NCI-H1417 (cell line): ENCODE data around the gene RXRA.
A peak's percentile ranks its signal among the peaks of the same experiment; 100 is the strongest.

Experiments
- DNase-seq, 3 experiments: peaks; one replicate each; lab custom pipeline; 2025; lab: John Stamatoyannopoulos, UW

RXRA gene

DNA sequence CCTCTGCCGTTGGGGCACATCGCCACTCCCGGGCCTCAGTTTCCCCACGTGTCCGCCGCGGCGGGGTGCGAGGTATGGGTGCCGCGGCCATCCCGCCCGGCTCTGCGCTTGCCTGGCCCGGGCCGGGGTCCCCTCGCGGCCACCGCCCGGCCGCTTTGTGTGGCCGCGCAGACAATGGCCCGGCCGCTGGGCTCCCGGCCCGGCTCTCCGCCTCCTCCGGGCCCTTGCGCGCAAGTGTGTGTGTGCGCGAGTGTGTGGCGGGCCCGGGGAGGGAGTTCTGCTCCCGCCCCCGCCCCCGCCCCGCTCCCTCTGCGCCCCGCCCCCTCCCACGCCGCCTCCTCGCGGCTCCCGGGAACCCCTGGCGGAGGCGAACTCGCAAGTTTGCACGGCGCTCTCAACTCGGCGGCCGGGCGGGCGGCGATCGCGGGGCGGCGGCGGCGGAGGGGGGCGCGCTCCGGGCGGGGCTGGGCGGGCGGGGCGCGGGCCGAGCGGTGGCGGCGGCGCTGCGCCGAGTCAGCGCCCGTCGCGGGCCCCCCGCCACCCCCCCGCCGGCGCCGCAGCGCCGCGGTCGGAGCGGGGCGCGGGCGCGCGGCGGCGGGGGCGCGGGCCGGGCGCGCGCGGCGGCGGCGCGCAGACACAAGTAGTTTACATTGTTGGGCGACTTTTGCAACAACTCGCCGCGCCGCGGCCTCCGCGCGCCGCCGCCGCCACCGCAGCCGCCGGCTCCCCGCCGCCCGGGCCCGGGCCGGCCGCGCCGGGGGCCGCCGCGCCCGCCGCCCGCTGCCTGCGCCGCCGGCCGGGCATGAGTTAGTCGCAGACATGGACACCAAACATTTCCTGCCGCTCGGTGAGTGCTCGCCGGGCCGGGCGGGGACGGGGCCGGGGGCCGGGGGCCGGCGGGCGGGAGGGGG lies at the start of gene RXRA:
TSS of gene RXRA (plus strand) at position 643 of the 911 bp plus-strand sequence. CDS start at position 820, 177 bp downstream.
- DNase-seq, result peak; percentile 18 to 79 (median 68)

DNA sequence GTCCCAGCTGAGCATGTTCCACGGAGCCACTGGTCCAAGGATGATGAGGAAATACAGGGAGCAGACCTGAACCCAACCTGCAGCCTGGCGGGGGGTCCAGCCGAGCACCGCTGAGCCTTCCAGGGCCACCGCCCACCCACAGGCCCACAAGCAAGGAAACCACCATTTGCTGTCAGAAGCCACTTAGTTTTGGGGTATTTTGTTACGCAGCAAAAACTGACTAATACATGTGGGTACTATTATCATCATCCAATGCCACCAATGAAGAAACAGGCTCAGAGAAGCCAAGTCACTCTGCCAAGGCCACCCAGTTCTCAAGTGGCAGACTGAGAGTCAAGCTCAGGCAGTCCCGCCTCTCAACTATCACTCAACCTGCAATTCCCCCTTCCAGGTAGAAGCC lies 48.0 kb upstream of the RXRA start:
- no peak for DNase-seq

DNA sequence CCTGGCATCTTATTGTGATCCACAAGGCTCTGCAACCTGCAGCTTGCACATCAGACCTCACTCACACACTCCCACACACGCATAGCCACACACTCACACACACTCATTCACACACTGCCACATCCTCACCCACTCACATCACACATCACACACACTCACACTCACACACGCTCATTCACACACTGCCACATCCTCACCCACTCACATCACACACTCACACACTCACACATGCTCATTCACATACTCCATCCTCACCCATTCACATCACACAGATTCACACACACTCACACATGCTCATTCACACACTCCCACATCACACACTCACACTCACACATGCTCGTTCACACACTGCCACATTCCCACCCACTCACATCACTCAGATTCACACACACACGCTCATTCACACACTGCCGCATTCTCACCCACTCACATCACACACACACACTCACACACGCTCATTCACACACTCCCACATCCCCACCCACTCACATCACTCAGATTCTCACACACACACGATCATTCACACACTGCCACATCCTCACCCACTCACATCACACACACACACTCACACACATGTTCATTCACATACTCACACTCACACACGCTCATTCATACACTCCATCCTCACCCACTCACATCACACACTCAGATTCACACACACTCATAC lies 47.1 kb upstream of the RXRA start:
- DNase-seq, result no peak

DNA sequence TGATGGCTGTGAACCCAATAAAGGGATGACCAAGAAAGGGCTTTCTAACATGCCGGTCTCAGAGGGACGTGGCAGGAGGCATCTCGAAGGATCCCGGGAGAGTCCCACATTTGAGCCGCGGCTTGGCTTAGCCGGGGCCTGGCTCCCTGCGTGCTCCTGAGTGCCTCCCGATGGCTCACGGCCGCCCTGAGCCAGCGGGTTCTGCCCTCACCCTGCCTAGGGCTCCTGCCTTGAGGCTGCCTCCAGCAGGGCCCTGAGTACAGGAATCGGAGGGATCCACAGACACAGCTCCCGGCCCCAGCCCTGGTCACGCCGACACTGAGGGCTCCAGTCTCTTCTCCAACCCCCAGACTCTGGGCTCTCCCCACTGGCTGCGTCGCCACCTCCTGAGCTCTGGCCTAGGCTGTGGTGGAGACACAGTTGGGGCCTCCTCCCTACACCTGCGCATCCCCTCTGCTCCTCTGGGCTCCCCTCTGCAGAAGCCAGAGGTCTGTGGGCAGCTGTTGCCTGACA lies 44.1 kb upstream of the RXRA start:
- DNase-seq, result no peak

- DNase-seq, result no peak
Observed at GRCh38 chr9:134283111-134283515, 43.1 kb upstream of the RXRA start.

GRCh38 chr9:134283692-134284265 lies 42.5 kb upstream of the RXRA start:
- DNase-seq, result no peak

DNA sequence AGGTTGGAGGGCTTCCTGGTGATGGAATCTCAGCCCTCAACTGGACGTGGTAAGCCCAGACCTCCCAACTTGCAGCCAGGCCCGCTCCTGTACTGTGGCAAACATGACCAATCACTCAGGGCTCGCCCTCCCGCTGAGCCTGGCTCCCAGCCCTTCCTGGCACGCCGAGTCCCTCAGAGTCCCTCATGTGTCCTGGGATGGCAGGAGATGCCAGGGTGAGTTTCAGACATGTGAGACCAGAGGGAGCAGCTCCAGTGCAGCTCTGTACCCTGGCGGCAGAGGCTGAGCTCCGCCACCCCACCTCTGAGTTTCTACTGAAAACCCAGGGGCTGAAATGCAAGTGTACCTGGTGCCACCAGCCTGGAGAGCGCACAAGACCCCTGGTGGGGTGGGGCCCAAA lies 42.0 kb upstream of the RXRA start:
- no peak for DNase-seq

GRCh38 chr9:134284741-134285140 lies 41.5 kb upstream of the RXRA start:
- no peak for DNase-seq

DNA sequence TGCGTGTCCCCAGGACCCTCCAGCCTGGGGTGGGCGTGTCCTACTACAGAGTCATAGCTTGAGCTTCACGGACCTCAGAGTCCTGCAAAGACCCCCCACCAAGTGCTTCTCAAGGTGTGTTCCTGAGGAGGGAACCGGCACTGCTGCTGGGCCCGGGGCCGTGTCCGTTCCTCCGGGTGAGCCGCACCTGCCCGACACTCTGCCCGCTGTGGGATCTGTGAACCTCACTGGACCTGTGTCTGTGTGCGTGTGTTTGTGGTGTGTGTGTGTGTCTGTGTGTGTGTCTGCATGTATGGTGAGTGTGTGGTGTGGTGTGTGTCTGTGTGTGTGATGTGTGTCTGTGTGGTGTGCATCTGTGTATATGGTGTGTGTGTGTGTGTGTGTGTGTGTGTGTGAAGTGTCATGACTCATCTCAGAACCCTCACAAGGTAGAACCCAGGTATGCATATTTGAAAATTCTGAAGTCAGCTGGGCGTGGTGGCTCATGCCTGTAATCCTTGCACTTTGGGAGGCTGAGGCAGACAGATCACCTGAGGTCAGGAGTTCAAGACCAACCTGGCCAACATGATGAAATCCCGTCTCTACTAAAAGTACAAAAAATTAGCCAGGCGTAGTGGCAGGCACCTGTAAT lies 40.9 kb upstream of the RXRA start:
- DNase-seq, result no peak

- DNase-seq, result peak in 1 of 3 experiments; percentile 26
Observed at GRCh38 chr9:134286471-134287245, 39.6 kb upstream of the RXRA start.

DNA sequence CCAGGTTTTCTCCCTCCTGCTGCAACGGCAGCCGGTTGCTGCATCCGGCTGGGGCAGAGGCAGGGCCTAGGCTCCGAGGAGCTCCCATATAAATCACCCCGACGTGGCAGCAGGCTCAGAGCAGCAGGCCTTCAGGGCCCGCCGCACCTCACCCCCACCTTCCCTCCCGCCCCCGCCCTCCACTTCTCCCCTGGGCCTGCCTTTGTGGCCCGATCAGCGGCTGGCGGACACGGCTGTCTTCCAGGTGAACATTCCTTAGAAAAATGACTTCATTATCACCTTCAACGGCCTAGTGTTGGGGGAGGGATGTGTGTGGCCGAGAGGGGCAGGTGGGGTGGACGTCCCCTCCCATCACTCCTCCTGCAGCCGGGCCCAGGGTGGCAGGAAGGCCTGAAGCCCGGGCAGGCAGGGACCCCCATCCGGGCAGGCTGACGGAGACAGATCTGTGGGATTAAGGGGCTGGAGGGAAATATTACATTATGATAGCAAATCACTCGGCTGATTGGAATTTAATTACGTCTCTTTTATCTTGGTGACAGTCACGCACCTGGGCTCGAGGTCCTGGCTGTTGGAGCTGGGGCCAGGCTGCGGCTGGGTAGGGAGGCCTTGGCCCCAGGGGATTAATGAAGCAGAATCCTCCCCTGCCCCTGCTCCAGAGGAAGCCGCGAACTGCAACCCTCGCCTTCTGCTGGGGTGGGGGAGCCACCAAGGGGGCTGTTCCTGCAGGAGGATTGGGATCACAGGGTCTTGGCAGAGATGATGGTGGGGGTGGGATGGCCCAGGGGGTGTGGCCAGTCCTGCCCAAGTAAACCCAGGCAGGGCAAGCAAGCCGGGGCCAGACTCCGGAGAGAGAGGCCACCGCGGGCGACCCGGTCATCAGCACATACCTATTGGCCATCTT lies 38.4 kb upstream of the RXRA start:
- DNase-seq, result peak in 2 of 3 experiments; percentile 73 to 81

DNA sequence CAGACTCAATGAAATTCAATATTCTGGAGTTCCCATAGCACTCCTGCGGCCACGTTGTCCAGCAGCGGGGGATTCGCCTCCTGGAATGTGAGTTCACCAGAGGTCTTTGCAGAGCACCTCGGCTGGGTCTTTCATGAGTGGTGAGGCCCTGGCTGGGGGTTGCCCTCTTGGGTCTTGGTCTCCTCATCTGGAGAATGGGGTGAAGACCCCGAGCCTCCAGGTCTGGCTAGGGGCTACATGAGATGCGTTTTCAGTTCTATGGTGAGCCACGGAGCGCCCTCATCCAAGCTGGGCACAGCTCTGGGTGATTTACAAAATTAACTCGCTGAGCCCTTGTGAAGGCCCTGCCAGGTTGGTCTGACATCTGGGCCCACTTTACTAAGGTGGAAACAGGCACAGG lies 37.5 kb upstream of the RXRA start:
- no peak for DNase-seq

DNA sequence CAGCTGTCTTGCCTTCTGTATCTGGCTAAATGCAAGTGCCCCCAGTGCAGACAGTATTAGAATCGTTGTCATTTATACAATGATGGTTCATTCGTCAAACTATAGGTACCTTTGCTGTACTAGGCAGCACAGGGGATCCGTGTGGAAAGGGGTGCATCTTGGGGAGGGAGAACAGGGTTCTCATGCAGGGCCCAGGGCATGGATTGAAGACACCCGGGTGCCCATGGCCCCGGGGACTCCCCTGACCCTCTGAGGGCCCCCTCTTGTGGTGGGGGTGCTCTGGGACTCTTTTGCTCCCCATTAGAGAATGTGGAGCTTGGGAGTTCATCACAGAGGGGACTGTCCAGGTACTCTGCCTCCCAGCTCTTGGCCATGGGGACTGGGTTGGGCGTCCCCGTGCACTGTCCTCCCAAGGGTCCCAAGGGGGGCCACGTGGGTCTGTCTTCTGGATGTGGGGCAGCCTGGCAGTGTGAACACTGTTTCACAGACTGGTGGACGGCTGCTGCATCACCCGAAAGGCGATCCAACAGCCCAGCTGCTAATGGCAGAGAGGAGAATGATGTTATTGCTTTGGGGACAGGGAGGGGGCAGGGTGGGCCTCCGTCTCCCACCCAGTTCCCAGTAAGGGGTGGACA lies 36.9 kb upstream of the RXRA start:
- no peak for DNase-seq

DNA sequence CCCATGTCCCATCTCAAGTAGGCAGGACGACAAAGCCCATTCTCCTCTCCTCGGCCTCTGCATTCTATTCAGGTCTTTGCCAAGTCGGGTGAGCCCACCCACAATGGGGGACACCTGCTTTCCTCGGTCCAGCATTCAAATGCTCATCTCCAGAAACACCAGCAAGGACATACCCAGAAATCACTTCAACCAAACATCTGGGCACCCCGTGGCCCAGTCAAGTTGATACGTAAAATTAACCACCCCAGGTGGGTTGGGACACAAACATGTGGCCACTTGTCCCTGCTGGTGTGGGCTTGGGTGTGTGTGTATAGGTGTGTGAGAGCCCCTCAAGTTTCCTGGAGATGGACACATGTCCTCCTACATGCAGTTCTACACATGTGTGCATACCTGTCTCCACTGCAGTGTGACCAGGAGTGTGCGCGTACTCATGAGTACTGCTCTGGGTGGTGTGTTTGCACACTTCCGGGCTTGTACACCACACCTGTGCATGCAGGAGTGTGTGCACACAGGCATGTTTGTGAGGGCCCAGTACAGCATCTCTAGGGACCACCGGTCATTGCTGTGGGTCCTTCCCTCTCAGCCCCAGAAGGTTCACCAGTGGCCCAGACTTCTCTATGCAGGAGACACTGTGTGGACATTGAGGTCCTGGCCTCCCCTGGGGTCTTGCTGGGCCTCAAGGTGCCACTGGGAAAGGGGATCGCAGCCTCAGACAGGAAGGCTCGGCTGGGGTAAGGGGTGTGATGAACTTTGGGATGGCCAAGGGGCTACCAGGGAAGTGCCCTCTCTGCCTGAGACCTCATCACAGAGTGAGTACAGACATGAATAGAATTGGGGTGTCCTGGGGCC lies 35.4 kb upstream of the RXRA start:
- DNase-seq, result no peak

DNA sequence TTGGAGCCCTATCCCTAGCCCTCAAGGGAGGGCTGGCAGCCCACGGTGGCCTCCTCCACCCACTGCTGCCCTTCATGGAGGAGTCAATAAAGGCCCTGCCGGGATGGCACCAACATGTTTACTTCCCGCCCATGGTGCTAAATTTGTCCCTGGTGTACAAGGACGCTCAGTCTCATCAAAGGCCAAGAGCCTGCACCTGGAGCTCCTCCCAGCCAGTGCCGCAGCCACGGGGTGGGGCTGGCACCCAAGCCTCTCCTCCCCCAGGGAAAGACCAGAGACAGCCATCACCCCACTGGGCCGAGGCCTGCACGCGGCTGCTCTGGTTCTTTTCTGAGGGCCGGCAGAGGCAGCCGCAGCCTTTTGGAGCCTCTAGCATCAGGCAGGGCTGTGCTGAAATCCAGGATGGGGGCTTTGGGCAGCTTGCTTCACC lies 34.8 kb upstream of the RXRA start:
- no peak for DNase-seq

- no peak for DNase-seq
Observed at GRCh38 chr9:134291961-134292871, 34.0 kb upstream of the RXRA start.

- DNase-seq, result no peak
Observed at GRCh38 chr9:134293031-134293521, 33.2 kb upstream of the RXRA start.
